ENCODE data around the gene KDM4F.

KDM4F gene

GRCh38 chr11:95086836-95087570 is 37.8 kb downstream of the KDM4F start:
- no peaks in the 10 kb centered on the region for H3K4me1 ChIP-seq (ENCODE audit: control insufficient read depth, insufficient read depth, low read length)
- no peaks in the 10 kb centered on the region for H3K36me3 ChIP-seq (ENCODE audit: control insufficient read depth in 2 of 2, insufficient read depth in 1 of 2, low read length in 2 of 2)
- CTCF ChIA-PET = interaction anchor here (7.3 kb wide), 1 partner anchor 15 kb away, joined by 63 read pairs; the partner anchor contains the start of gene SRSF8
- no peak overlapping the region for H3K27ac ChIP-seq (ENCODE audit: extremely low read depth, low read depth, low read length)
- no peaks in the 10 kb centered on the region for H3K9me3 ChIP-seq (ENCODE audit: control insufficient read depth, insufficient read depth, low read depth, low read length)
- POLR2A ChIA-PET = interaction anchor here (1.0 kb wide), 1 partner anchor 702 kb away, joined by 3 read pairs; the partner anchor contains the start of gene FAM76B
- TF ChIP-seq ZNF280D (tag by site-specific recombination; IDR thresholded peaks at IDR 0.05) (no peak), ZNF843 (tag by site-specific recombination; IDR thresholded peaks at IDR 0.05) (no peak), ZNF777 (tag by site-specific recombination; IDR thresholded peaks at IDR 0.05; ENCODE audit: borderline replicate concordance) (no peak), YY2 (tag by site-specific recombination; IDR thresholded peaks at IDR 0.05) (no peak), HOXC10 (CRISPR knock-in tag; IDR thresholded peaks at IDR 0.05) (no peak), ZNF324 (tag by site-specific recombination; IDR thresholded peaks at IDR 0.05) (no peak), ZNF747 (tag by site-specific recombination; IDR thresholded peaks at IDR 0.05) (no peak), ZNF350 (tag by site-specific recombination; IDR thresholded peaks at IDR 0.05) (no peak), ZNF112 (tag by site-specific recombination; IDR thresholded peaks at IDR 0.05) (no peak), MZF1 (tag by site-specific recombination; IDR thresholded peaks at IDR 0.05; ENCODE audit: borderline replicate concordance) (no peak), PATZ1 (tag by site-specific recombination; IDR thresholded peaks at IDR 0.05) (no peak), MEIS1 (CRISPR knock-in tag; IDR thresholded peaks at IDR 0.05; ENCODE audit: borderline replicate concordance) (no peak), TSHZ1 (tag by site-specific recombination; IDR thresholded peaks at IDR 0.05; ENCODE audit: borderline replicate concordance) (no peak), ZSCAN5A (tag by site-specific recombination; IDR thresholded peaks at IDR 0.05) (no peak), PRDM2 (tag by site-specific recombination; IDR thresholded peaks at IDR 0.05; ENCODE audit: borderline replicate concordance) (no peak), ZNF785 (tag by site-specific recombination; IDR thresholded peaks at IDR 0.05) (no peak), ZNF311 (tag by site-specific recombination; IDR thresholded peaks at IDR 0.05; ENCODE audit: borderline replicate concordance) (no peak), RBAK (tag by site-specific recombination; IDR thresholded peaks at IDR 0.05) (no peak)
- H3K4me3 ChIP-seq (ENCODE audit: low read depth, low read length) = no peak overlapping the region
